Inflammatory macrophage (primary cell): ENCODE results near the gene SUSD4.

Experiments used
- DNase-seq, 2 donors: peaks; one replicate each; pipeline ENCODE4 v3.0.0-alpha.2; 2020 to 2022

SUSD4 gene

GRCh38 chr1:223227486-223228196 lies 136.3 kb downstream of the SUSD4 start:
- no peak for DNase-seq

GRCh38 chr1:223227031-223227430 lies 136.9 kb downstream of the SUSD4 start:
- DNase-seq: no peak

DNA sequence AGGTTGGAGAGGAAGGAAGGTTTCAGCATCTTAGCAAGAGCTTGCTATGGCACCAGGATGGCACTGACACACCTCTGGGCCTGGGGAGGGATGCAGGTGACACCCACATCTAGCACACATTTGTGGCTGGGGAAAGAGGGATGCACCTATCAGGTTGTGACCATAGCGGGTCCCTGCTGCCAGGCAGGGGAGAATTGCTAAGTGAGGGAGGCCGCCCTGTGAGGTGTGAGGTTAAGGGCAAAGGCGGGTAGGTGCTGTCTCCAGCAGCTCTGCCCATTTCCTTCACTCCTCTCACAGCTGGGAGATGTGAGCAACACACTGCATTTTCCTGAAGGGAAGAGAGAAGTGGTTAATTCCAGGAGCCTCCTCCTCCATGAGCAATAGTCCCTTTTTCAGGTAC lies 137.7 kb downstream of the SUSD4 start:
- no peak for DNase-seq

- no peak for DNase-seq
Measured at GRCh38 chr1:223225481-223225880, 138.5 kb downstream of the SUSD4 start.

- no peak for DNase-seq
Measured at GRCh38 chr1:223225061-223225460, 138.9 kb downstream of the SUSD4 start.

GRCh38 chr1:223224465-223224864 lies 139.5 kb downstream of the SUSD4 start:
- DNase-seq: no peak

- no peak for DNase-seq
Measured at GRCh38 chr1:223223091-223223995, 140.6 kb downstream of the SUSD4 start.

- DNase-seq: no peak
Measured at GRCh38 chr1:223222377-223222776, 141.6 kb downstream of the SUSD4 start.

- DNase-seq: no peak
Measured at GRCh38 chr1:223221686-223222085, 142.3 kb downstream of the SUSD4 start.

DNA sequence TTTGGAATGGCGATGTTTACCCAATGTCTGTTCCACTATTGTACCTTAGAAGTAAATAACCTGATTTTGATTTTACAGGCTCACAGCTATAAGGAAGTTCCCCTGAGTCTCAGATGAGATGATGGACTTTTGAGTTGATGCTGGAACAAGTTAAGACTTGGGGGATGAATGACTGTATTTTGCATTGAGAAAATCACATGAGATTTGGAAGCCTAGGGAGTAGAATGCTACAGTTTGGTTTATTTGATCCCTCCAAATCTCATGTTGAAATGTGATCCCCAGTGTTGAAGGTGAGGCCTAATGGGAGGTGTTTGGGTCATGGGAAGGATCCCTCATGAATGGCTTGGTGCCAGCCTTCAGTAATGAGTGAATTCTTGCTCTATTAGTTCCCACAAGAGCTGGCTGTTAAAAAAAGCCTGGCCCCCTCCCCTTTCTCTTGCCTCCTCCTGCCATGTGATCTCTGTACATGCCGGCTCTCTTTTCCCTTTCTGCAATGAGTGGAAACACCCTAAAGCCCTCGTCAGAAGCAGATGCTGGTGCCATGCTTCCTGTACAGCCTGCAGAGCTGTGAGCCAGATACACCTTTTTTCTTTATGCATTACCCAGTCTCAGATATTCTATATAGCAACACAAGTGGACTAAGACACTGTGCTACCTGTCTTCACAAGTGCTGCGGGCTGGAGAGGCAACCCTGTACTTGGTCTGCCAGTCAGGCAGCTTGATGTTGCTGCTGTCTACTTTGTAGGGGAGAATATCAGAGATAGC lies 143.9 kb downstream of the SUSD4 start:
- no peak for DNase-seq

- no peak for DNase-seq
Measured at GRCh38 chr1:223219318-223219635, 144.7 kb downstream of the SUSD4 start.

- no peak for DNase-seq
Measured at GRCh38 chr1:223217781-223218180, 146.2 kb downstream of the SUSD4 start.

DNA sequence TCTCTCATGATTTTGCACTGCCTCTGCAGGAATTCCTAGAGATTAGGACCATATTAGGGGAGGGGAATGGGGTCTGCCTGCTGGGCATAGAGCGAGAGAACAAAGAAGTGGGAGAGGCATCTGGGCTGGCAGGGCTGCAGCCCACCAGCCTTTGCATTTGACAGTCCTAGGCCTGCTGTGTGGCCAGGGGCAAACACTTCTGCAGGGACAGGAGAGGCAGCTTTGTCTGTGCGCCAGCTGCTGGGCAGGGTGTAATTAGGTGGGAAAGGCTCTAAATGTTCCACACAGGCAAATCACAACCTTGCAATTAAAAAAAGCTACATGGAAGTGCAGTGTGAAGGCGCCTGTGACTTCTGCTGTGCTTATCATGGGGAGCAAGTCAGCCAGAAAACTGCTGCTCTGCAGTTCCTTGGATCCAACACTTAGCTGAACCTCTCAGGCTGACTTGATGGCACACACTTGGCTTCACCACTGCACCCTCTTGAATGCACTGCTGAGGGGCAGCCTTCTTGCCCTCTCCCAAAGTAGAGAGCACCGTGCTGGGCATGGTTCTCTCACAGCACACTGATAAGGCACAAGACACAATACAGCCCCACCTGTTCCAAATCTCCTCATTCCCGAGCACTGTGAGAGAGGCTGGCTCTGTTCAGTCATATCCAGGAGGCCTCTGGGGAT lies 147.3 kb downstream of the SUSD4 start:
- DNase-seq: no peak

DNA sequence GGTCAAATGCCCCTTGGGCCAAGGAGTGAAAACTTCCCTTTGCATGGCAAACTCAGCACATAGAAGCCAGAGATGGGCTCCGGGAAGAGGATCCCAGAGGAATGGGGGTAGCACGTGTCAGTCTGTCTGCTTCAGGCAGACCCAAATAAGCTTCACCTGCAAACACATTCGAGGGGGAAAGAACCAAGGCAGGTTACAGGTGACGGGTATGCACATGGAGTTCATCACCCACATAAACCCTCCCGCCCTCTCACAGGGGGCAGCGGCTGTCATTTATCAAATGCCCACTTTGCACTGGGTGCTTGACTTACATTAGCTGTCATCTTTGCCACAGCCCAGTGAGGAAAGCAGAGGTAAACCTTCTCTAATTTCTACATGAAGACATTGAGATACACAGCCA lies 147.9 kb downstream of the SUSD4 start:
- no peak for DNase-seq

DNA sequence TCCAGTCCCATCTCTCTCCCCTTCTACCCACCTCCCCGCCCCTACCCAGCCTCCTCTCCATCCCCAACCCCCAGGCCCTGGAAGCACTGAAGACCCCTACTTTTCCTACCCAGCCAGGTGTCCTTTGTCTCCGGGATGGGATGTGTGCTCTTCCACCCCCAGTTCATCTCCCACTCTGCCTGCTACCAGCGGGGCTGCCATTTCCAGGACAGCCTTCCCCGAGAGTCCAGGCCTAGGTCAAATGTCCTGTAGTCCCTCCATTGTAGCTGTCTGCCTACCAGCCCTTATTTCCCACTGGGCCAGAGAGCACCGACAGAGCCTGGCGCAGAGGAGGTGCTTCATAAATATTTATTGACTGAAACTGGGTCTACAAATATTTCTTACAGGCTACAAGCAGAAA lies 148.9 kb downstream of the SUSD4 start:
- DNase-seq: no peak

- DNase-seq: no peak
Measured at GRCh38 chr1:223214261-223214807, 149.6 kb downstream of the SUSD4 start.

DNA sequence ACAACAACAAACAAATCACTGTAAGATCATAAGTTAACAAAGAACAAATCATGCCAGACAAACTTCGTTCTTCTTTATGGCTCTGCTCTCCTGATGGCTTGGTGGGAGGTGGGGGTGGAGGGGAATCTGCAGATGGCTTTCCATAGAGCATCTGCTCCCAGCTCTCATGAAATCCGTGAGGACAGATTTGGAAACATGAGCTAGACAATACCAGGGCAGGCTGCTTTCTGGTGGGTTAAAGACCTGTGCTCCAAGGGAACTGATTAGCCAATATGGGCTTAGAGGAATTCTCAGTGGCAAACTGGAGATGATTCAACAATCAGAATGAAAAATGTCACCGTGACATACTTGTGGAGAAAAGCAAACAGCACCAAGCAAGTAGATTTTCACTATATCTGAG lies 151.5 kb downstream of the SUSD4 start:
- DNase-seq: no peak

- no peak for DNase-seq
Measured at GRCh38 chr1:223211323-223211985, 152.5 kb downstream of the SUSD4 start.

DNA sequence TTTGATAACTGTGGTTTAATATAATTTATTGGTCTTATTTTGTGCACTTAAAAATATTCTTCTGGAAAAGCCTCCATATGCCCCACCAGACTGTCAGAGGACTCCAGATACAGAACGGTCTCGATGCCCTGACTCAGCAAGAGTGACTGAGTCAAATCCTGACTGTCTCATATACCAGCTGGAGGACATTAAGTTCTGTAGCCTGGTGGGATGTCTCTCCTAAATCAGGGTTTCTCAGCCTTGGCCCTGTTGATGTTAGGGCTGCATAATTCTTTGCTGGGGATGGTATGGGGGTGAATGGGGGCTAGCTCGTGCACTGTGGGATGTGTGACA lies 153.2 kb downstream of the SUSD4 start:
- DNase-seq: no peak

DNA sequence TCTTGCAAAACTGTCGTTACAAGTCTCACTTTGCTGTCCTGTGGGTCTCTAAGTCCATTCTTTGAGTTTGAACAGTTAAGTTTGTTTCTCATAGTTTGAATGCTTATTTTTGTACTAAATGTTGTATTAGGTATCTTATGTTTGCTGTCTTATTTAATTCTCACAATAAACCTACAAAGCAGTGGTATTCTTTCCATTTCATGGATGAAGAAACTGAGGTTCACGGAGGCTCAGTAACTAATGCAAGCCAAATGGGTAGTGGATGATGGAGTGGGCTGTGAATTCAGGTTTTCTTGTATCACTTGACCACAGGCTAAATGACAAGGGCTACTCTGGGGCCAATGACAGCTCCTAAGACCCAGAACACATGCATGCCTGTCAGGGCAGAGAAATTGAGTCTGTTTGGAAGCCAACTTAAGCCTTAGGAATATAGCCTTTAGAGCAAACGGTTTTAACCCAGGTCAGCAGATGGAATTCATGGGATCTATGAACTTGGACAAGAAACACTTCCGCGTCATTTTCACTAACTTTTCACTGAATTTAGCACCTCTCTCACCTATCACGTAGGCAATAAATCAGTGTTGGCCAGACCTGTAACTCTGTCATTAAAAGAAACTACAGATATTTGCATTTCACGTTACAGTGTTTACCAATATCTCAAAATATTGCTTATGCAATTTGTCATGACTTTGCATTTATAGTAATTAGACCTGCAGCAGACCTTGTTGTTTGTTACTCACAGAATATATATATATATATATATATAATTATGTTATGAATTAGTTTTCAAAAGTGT lies 153.8 kb downstream of the SUSD4 start:
- no peak for DNase-seq

DNA sequence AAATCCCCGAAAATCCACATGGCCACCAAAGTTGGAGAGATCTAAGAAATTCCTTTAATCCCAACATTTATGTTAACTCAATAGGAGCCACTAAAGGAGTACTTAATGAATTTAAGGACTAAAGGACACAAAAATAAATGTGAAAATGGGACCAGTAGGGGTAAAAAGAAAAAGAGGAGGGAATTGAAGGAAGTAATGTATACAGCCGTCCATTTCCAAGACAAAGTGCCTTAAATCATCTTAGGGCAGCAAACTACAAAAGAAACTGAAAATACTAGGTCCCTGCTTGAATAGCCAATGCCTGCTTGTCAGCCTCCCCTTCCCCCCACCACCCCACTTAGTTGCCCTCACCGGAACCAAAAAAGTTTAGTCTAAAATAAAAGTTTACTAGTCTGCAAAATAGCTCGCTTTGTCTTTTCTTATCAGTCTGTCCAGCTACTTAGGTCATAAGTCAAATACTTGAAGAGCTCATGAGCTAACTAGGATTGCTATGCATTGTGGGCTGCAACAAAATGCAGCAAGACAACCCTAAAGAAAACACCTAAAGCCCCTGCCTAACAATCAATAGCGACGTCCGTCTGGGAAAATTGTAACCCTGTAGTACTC lies 154.6 kb downstream of the SUSD4 start:
- no peak for DNase-seq
